GM19452 (cell line): ENCODE data around the gene MYO3B.
"Not testable (repeated sequence)": the region's sequence is repeated elsewhere in the genome, so short reads cannot be mapped to it uniquely, and the experiment has no call there.

Experiments
- ATAC-seq: cut with Tn5 transposase; IDR thresholded peaks from one replicate; pipeline ENCODE4 v1.9.1; 2021; ENCODE audit not compliant: unreplicated experiment

Gene MYO3B

DNA sequence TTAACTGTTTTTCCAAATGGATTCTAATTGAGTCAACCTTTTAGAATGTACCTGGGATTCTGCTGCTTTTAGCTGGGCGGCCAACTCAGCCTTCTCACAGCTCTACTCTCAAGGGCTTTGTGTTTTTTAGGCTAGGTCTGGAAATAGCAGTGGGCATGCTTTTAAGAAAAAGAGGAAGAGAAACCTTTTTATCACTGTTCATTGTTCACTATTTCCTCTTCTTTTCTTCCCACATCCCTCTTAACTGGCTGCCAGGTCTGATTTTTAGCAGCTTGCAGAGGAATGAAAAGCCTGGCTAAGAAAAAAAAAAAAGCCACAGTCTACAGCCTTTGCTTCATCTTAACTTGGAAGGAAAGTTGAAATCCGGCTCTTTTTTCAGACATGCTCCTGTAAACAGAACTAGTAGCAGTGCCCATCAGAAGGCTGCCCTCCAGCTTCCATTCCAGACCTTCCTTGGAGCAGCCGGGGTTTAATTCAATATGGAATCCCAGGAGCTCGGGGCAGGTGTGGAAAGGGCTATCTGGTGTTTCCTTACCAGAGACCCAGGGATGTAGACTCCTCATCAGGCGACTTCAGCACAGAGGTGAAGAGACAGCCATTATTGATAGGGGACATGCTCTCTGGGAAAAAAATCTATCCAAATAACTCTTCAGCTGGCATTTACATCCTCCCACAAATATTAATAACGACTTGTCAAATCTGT lies 230.7 kb downstream of the MYO3B start:
- ATAC-seq = peak; percentile 63

DNA sequence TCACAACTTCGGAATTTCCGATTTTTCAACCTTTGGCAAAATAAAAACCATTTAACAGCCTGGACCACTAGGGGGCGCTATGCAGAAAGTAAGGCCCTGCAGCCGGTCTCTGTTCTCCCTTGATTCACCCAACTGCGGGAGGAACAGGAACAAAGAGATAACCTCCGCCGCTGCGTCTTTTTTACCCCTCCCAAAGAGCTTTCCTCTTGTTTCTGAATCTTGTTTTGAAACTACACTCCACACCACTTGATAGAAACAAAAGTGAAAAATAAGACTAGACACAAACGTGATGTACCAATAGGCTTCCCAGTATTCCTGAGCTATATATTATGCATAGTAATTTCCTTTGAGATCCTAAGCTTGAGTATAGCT lies 231.2 kb downstream of the MYO3B start:
- no peak for ATAC-seq

DNA sequence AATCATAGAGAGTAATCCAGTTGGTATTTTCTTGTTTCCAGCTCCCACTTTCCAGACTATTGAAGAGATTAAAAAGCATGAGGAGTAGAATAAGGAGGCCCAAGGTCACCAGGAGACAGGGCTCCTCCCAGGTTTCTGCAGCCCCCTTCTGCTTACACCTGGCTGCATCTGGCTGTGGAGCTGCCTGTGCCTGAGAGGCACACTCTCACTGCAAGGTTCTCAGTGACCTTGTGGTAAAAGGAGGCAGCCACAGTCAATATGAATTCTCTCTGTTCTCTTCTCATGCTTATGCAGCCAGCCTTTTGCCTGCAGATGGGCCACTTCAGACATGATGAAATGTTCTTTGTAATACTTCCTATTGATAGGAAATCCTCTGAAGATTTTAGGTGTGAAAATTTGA lies 233.7 kb downstream of the MYO3B start:
- no peak for ATAC-seq

GRCh38 chr2:170420961-170421687 lies 243.2 kb downstream of the MYO3B start:
- ATAC-seq = no peak

DNA sequence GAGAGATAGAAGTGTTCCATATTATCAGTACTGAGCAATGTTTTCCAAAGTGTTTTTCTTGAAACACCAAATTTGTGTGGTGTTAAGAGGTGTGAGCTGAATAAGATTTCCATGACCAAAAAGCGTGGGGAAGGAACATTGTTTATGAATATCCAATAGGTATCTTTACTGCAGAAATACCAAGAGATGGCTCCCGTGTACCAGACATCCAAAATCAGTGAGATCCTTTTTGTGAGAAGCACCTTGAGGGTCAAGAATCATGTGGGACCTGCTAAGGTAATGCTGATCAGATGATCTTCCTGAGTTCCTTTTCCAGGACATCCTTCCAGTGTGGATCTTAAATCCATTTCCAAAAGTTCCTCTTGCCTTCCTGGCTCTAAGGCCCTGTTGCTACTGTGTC lies 246.0 kb downstream of the MYO3B start:
- no peak for ATAC-seq

DNA sequence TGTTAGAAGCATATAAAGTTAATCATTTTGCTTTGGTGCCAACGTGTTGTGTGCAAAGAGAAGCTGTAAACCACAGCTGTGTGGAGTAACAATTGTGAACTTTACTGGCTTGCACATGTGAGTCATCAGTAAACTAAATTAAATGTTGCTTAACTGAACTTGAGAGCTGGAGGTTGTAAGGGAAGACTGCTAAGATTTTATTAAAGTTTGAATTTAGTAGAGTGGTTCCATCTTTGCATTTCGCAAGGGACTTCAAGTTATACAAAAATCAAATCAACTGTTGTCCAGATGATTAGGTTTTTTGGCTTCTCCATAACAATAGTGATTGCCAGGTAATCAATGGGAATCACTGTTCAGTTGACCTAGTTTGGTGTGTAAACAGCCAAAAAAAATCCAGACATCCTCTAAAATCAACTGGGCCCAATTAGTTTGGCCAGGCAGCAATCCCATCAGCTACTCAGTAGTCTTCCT lies 247.4 kb downstream of the MYO3B start:
- no peak for ATAC-seq

DNA sequence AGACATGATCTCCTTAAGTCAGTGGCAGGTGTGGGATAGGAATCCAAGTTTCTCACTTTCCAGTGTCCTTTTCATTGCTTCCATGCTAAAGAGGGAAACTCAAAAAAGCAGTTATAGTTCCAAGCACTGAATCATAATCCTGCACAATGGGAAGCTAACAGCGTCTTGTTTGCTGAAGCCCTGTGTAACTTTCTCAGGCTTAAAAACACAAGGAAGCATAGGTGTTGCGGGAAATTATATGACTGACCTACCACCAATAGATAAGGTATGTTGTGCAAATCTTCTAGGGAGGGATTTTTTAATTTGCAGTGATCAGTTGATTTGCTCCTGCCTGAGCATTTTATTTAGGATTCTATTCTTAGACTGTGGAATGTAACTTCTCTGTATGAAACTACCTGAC lies 250.9 kb downstream of the MYO3B start:
- no peak for ATAC-seq

GRCh38 chr2:170432823-170433222 lies 254.9 kb downstream of the MYO3B start:
- ATAC-seq = no peak

DNA sequence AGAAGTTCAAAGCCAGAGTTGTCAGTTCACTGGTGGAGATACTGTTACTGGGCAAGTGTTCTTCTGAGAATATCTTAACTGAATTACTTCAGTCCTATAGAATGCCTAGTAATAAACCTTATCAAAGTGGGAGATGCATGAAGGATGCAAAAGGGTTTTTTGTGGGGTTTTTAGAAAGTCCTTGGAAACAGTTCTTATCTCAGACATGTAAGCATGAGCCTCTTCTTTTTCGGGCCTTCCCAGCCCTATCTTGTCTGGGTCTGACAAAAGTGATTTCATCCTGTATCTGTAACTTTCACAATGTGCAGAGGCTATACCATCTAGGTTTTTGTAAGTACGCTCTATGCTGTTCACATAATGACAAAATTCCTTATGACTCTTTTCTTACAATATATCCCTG lies 255.5 kb downstream of the MYO3B start:
- ATAC-seq = no peak

GRCh38 chr2:170434396-170434795 lies 256.4 kb downstream of the MYO3B start:
- not testable (repeated sequence) for ATAC-seq

GRCh38 chr2:170434900-170435621 lies 257.1 kb downstream of the MYO3B start:
- ATAC-seq = peak; percentile 55

GRCh38 chr2:170436077-170436943 lies 258.4 kb downstream of the MYO3B start:
- no peak for ATAC-seq

DNA sequence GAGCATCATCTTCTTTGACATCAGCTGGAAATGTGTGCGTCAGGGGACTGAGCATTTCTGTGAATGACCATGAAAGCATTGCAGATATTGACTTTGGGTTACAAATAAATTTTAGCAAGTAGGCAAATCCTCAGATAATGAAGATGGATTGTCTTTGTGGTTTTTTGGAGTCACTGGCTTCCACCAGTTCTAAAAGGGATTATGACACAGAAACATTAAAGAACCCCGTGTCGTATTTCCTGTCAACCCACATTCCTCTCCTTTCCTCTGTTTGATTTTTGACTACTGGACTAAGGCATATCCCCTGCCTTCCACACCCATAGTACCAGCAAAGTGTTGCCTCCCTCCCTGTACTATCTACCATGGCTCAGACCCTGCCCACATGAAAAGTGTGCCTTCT lies 268.1 kb downstream of the MYO3B start:
- no peak for ATAC-seq

- no peak for ATAC-seq
Measured at GRCh38 chr2:170449034-170449433, 271.1 kb downstream of the MYO3B start.

DNA sequence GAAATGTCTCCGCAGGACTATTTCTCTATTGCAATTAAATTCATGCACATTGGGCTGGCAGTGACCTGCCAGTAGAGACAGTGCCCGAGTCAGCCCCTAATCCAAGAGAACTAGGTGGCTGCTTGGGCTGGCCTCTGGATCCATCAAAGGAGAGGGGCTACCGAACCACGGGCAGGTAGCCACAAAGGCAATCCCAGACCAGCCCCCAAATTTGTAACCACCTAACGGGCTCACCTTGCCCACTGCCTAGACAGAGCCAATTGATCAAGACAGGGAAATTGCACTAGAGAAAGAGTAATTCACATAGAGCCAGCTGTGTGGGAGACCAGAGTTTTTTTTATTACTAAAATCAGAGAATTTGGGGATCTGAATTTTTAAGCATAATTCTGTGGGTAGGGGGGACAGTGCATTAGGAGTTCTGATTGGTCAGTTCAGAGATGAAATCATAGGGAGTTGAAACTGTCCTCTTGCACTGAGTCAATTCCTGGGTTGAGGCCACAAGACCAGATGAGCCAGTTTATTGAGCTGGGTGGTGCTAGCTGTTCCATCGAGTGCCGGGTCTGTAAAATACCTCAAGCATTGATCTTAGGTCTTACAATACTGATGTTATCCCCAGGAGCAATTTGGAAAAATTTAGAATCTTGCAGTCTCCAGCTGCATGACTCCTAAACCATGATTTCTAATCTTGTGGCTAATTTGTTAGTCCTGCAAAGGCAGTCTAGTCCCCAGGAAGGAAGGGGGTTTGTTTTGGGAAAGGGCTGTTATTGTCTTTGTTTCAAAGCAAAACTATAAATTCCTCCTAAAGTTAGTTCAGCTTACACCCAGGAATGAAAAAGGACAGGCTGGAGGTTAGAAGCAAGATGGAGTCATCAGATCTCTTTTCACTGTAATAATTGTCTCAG lies 276.8 kb downstream of the MYO3B start:
- ATAC-seq = no peak

- no peak for ATAC-seq
Measured at GRCh38 chr2:170455617-170456426, 277.9 kb downstream of the MYO3B start.

DNA sequence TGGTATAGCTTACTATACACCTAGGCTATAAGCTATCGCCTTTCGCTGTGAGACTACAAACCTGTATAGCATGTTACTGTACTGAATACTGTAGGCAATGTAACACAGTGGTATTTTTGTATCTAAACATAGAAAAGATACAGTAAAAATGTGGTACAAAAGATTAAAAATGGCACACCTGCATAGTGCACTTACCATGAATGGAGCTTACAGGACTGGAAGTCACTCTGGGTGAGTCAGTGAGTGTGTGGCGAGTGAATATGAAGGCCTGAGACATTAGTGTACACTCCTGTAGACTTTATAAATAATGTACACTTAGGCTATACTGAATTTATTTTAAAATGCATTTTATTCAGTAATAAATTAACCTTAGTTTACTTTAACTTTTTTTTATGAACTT lies 279.0 kb downstream of the MYO3B start:
- no peak for ATAC-seq

- no peak for ATAC-seq
Measured at GRCh38 chr2:170457742-170458141, 279.8 kb downstream of the MYO3B start.

GRCh38 chr2:170461889-170462288 lies 283.9 kb downstream of the MYO3B start:
- no peak for ATAC-seq
